Measurements from ENCODE around the gene NAXE.

Gene NAXE

DNA sequence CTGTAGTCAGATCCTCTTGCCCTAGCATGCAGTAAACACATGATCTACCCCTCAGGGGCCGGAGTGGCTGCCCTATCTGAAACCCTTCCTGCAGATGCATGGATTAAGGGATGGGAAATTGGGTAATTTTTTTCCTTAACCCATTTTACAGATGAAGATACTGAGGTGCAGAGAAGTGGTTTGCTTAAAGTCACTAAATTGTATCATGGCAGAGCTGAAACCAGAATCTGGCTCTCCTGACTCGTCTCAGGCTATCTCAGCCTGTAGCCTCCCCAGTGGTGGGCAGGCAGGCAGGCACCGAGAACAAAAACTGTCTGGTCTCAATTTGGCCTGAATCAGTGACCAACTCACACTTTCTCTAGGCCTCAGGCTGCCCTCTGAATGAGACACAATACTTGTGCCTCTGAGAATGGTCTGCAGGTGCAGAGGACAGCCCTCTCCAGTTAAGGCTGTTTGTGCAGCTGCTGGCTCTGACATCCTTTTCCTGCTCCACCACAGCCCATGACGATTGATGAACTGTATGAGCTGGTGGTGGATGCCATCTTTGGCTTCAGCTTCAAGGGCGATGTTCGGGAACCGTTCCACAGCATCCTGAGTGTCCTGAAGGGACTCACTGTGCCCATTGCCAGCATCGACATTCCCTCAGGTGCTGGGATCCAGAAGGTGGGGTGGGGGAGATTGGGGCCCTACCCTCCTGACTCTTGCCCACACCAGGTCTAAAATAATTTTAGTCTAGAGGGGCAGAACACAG is 1.5 kb downstream of the NAXE start:
- peak overlapping the region; percentile 65 for H3K4me3 ChIP-seq (ENCODE audit: low read length)
- no peak for DNase-seq (ENCODE audit: low read depth)
- TF ChIP-seq, protein P1, sequence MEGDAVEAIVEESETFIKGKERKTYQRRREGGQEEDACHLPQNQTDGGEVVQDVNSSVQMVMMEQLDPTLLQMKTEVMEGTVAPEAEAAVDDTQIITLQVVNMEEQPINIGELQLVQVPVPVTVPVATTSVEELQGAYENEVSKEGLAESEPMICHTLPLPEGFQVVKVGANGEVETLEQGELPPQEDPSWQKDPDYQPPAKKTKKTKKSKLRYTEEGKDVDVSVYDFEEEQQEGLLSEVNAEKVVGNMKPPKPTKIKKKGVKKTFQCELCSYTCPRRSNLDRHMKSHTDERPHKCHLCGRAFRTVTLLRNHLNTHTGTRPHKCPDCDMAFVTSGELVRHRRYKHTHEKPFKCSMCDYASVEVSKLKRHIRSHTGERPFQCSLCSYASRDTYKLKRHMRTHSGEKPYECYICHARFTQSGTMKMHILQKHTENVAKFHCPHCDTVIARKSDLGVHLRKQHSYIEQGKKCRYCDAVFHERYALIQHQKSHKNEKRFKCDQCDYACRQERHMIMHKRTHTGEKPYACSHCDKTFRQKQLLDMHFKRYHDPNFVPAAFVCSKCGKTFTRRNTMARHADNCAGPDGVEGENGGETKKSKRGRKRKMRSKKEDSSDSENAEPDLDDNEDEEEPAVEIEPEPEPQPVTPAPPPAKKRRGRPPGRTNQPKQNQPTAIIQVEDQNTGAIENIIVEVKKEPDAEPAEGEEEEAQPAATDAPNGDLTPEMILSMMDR (conservative IDR thresholded peaks at IDR 0.05; ENCODE audit: low read depth, low read length), result no peak

DNA sequence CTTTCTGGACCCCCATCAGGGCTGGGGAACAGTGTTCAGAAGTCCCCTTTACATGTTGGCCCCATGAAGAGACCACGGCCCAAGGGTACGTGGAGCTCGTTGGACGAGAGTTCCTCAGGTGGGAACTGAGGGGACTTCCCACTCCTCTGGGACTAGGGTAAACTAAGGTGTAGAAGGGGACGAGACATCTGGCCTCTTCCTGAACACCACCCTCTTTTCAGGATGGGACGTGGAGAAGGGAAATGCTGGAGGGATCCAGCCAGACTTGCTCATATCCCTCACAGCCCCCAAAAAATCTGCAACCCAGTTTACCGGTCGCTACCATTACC is 2.0 kb downstream of the NAXE start:
- TF ChIP-seq, protein P1 (conservative IDR thresholded peaks at IDR 0.05; ENCODE audit: low read depth, low read length), result no peak
- no peak for DNase-seq (ENCODE audit: low read depth)
- H3K4me3 ChIP-seq (ENCODE audit: low read length), result no peak overlapping the region

DNA sequence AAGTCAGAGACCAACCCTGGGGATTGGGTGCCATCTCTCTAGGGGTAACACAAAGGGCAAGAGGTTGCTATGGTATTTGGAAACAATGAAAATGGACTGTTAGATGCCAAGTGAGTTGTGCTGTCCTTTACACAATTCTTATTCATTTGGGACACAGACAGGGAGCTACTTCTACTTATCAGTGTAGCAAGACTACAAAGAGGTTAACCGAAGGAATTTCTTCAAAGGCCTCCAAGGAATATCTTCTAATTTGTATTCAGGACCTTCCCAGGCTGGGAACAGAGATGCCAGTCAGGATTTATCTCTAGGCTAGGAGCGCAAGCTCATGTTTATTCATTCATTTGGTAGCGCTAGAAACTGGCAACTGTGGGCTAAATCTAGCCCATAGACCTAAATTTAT is 2.6 kb downstream of the NAXE start:
- TF ChIP-seq, protein P1 (conservative IDR thresholded peaks at IDR 0.05; ENCODE audit: low read depth, low read length), result no peak
- DNase-seq (ENCODE audit: low read depth), result no peak
- no peak overlapping the region for H3K4me3 ChIP-seq (ENCODE audit: low read length)

DNA sequence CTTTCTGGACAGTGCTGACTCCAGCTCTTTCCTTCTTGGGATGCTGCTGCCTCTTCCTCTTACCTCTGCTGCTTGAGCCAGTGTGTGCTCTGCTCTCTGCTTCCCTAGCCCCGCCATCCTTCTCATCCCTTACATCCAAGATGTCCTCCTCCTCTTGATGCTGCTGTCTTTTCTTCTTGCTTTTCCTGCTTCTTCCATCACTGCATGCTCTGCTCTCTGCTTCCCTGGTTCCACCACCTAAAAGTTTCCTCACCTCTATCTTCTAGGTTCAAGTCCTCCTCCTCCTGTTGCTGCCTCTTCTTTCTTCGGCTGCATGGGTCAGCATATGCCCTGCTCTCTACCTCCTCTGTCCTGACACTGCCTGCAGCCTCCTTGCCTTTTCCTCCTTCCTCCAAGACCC is 3.4 kb downstream of the NAXE start:
- no peak overlapping the region for H3K4me3 ChIP-seq (ENCODE audit: low read length)
- DNase-seq (ENCODE audit: low read depth), result no peak
- TF ChIP-seq, protein P1 (conservative IDR thresholded peaks at IDR 0.05; ENCODE audit: low read depth, low read length), result no peak

DNA sequence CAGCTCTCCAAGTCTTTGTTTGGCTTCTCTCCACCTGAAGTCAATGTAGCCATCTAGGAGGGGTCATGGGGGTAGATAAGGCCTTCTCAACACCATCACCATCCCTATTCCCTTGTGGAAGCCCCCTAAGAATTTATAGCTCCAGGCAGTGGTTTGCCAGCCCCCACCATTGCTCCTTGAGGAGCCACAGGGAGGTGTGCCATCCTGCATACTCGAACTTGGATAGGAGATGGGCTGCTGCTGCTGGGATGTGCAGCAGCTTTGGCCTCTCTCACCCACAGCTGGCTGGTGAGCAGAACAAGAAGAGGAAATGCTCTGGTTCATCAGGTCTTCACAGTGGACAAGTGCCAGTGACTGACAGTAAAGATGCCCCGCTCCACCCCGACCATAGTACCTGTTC is 4.8 kb downstream of the NAXE start:
- no peak overlapping the region for H3K4me3 ChIP-seq (ENCODE audit: low read length)
- no peak for DNase-seq (ENCODE audit: low read depth)
- TF ChIP-seq, protein P1 (conservative IDR thresholded peaks at IDR 0.05; ENCODE audit: low read depth, low read length), result no peak

DNA sequence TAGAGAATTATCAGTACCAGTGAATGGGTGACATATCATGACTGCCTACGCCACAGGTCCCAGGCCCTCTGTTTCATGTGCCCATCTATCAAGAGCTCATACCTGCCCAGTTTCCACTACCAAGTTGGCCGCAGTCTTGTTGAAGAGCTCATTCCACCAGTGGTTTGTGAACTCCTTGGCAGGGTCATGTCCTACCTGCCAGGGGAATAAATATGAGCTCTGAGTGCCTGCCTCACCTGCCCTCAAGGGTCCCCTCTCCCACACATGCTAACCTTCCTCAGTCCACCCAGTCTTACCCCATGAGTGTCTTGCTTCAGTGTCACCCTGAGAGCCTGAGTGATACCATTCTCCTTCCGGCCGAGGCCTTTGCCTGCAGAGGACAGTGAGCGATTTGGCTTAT is 6.5 kb downstream of the NAXE start:
- no peak overlapping the region for H3K4me3 ChIP-seq (ENCODE audit: low read length)
- TF ChIP-seq, protein P1 (conservative IDR thresholded peaks at IDR 0.05; ENCODE audit: low read depth, low read length), result no peak
- no peak for DNase-seq (ENCODE audit: low read depth)

DNA sequence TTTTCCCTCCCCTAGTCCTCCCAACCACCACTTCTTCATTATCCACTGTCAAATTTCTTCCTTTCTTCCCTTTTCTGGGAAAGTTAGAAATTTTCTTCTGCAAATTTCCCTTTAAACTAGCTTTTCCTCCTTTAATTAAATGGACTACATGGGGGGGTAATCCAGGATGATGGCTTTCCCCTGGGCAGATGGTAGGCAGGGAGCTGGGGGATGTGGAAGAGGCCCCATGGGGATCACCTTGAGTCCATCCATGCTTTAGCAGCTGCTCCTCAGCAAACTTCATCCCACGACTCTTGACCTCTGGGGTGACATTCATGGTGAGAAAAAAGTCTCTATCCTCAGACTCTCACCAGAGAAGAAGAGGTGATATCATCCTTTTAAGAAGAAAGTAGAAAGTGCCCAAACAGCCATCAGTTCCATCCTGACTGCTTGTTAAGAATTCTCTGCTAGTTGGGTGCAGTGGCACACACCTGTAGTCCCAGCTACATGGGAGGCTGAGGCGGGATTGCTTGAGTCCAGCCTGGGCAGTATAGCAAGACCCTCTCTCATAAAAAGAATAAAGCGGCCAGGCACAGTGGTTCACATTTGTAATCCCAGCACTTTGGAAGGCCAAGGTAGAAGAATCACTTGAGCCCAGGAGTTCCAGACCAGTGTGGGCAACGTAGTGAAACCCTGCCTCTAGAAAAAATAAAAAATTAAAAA is 7.3 kb downstream of the NAXE start:
- TF ChIP-seq, protein P1 (conservative IDR thresholded peaks at IDR 0.05; ENCODE audit: low read depth, low read length), result no peak
- DNase-seq (ENCODE audit: low read depth), result no peak
- H3K4me3 ChIP-seq (ENCODE audit: low read length), result no peak overlapping the region
